Hippocampal formation (tissue), 2 donors: Measurements from ENCODE around the gene KCNF1.

Source experiments
- DNase-seq, 2 donors: peaks; one replicate each; lab custom pipeline; 2025; lab: John Stamatoyannopoulos, UW

Gene KCNF1

DNA sequence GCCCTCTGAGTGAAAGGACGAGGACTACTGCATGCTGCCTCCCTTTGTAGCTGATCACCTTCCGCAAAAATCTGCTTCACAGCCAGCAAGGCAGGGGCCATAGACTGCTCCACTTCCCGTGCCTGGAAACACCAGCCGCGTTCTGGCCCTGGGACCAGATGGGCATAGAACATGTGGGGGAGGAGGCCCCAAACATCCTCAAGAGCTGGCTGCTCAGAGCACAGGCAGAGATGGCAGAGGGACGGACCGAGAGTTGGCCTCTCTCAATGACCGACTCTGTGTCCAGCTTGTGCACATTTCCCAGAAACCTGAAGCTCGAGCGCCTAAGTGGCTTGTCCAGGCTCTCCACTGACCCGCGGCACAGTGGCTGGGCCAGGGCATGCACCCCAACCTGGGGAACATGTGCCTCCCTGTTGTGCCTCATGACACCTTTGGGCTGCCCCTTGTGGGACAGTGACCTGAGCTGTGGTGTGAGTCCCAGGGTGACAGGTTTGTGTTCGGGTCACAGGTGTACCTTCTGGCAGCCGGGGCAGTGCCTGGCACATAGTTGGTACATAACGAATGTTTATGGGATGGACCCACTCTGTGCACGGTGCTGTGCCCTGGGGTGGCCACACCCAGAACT lies 9.1 kb downstream of the KCNF1 start:
- no peak for DNase-seq

- DNase-seq: no peak
Observed at GRCh38 chr2:10921525-10921924, 9.8 kb downstream of the KCNF1 start.

- DNase-seq: no peak
Observed at GRCh38 chr2:10922307-10923007, 10.7 kb downstream of the KCNF1 start.

- DNase-seq: no peak
Observed at GRCh38 chr2:10923008-10923375, 11.3 kb downstream of the KCNF1 start.

GRCh38 chr2:10923965-10924364 lies 12.2 kb downstream of the KCNF1 start:
- no peak for DNase-seq

GRCh38 chr2:10924441-10924840 lies 12.7 kb downstream of the KCNF1 start:
- no peak for DNase-seq

- no peak for DNase-seq
Observed at GRCh38 chr2:10924859-10925258, 13.1 kb downstream of the KCNF1 start.

GRCh38 chr2:10926191-10926820 lies 14.6 kb downstream of the KCNF1 start:
- DNase-seq: no peak

GRCh38 chr2:10930721-10931516 lies 19.2 kb downstream of the KCNF1 start:
- no peak for DNase-seq

DNA sequence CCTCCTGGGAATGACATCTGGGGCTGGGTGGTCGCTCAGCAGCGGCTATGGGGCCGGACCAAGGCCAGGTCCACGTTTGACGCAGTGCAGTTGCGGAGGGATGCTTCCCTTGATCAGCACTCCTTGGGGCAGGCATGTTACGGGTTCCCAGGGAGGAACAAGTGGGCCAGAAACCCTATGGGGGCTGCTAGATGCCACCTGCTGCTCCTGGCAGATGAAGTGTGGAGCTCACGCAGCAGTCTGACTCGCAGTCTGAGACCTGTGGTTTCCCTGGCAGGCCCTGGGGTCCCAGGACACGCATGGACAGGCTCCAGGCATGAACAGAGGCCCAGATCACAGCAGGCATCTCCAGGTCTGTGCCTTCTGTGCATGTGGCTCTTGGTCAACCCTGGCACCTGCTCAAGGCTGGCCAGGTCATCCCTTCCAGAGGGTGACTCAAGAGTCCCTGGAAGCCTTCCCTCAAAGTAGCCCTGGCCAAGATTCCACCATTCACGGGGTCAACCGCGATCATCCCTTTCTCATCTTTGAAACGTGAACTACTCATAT lies 20.0 kb downstream of the KCNF1 start:
- DNase-seq: no peak

DNA sequence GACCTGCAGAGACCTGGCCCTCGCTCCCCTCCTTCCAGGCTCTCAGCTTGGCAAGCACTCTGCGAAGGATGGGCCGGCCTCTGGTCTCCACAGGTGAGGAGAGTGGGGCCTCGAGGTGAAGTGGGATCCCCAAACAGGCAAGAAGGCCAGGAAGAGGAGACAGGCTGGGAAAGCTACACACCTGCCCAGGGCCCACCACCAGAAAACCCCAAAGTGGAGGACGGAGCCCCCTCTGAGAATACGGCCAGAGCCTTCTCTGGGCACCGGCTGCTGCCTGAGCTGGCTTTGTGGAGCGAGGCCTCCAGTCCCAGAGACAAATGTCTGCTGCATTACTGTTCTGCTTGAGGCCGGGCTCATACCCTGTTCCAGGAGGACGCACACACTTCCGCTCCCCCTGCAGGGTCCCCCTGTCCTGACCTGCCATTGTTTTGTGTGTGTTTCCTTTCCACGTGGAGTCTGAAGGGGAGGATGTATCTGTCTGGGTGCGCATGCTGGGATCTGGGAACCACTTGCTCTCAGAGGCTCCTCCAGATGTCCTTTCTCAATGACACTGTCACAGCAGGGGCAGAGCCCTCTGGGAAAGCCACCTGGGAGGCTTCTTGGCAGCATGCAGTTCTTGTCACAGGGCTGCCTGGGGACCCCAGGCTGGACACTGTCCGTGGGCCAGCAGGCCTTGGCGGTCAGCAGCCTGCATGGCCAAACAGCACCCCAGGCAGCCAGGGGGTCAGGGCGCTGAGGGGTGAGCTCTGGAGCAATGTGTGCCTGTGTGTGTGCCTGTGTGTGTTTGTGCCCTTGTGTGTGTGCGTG lies 20.8 kb downstream of the KCNF1 start:
- DNase-seq: no peak

DNA sequence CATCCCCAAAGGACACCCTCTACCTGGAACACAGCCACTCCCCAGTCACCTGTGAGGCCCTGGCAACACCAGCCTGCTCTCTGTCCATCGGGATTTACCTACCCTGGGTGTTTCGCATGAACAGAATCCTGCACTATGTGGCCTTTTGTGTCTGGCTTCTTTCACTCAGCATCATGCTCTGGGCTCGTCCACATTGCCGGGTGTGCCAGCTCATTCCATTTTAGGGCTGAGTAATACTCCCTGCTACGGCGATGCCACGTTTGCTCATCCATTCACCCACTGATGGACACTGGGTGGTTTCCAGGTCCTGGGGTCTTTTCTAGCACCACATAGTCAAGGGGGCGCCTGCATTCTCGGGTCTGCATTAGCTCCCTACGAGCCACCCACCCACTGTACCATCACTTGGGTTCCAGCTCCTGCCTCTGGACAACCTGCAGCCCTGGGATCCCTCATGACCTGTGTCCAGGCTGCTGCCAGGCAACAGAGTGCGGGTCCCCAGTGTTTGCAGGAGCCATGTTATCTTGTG lies 22.0 kb downstream of the KCNF1 start:
- DNase-seq: no peak

- no peak for DNase-seq
Observed at GRCh38 chr2:10934308-10934978, 22.7 kb downstream of the KCNF1 start.

DNA sequence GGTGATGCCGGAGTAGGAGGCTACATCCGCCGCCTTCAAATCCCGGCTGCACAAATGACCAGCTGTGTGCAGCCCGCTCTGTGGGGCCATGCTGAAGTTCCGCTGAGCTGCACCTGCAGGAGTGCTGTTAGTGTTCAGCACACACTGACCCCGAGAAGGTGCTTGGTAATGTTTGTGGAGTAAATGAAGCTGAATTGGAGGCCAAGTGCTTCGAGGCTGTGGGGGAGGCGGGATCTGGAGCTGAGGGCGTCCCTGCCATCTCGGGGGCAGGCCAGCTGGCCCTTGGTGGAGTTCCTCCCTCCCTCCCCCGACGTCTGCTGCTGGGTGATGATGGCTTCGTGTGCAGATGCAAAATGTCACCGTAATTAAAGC lies 23.2 kb downstream of the KCNF1 start:
- no peak for DNase-seq

DNA sequence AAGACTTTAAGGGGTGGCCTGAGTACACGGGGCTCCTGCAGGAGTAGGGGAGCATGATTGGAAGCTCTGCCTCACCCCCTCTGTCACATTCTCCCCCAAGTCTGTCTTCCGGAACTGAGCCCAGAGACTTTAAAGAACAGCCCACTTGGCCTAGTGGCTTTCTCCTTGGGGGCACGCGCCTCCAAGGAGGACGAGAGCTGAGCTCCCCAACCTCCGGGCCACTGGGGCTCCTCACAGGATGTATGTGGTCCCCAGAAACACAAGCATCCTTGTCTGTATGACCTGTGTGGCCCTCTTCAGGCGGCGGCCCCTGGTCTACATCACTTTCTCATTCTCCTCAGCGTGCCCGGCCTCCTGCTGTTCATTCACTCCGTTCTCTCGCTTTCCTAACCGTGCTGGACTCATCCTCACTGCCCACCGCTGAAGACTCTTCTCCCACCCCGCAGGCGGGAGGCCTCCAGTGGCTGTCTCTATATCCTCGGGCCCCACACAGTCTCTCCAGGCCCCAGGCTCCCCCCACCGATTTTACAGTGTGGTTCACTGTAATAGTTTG lies 23.7 kb downstream of the KCNF1 start:
- DNase-seq: no peak

- DNase-seq: no peak
Observed at GRCh38 chr2:10935953-10936942, 24.5 kb downstream of the KCNF1 start.

DNA sequence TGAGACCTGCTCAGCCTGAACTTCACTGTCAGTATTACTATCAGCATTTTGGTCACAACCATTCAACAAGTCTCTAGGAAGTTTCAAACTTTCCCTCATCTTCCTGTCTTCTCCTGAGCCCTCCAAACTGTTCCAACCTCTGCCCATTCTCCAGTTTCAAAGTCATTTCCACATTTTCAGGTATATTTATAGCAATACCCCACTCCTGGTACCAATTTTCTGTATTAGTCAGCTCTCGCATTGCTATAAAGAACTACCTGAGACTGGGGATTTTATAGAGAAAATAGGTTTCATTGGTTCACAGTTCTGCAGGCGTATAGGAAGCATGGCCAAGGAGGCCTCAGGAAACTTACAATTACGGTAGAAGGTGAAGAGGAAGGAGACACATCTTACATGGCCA lies 27.3 kb downstream of the KCNF1 start:
- no peak for DNase-seq

DNA sequence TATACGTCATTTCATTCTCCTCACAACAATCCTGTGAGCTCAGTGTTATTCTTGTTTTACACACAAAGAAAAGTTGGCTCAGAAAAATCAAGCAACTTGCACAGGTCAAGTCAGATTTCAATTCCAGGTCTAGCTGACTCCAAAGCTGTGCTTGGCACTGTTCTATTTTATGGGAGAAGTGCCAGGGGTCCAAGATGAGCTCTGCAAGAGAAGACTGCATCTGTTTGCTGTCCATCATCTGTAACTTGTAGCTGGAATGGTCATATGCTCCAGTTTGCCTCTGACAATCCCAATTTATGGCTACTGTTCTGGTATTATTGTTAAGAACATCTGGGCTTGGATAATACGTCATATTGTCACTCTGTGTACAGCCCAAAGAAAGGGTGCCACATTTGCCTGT lies 28.9 kb downstream of the KCNF1 start:
- no peak for DNase-seq

- DNase-seq: no peak
Observed at GRCh38 chr2:10941383-10941782, 29.6 kb downstream of the KCNF1 start.
